ENCODE results near the gene VPS37C. TPM values are rescaled to one million over a fixed set of nuclear protein-coding genes. Genes with fewer than 3 reads are reported as not detected.

VPS37C gene
- total and polyA plus RNA-seq, 2 of the 13 experiments (the other 11 are each of a cell fraction or from before 2014, with no cell fraction given): 7.5 to 8.8 TPM

DNA sequence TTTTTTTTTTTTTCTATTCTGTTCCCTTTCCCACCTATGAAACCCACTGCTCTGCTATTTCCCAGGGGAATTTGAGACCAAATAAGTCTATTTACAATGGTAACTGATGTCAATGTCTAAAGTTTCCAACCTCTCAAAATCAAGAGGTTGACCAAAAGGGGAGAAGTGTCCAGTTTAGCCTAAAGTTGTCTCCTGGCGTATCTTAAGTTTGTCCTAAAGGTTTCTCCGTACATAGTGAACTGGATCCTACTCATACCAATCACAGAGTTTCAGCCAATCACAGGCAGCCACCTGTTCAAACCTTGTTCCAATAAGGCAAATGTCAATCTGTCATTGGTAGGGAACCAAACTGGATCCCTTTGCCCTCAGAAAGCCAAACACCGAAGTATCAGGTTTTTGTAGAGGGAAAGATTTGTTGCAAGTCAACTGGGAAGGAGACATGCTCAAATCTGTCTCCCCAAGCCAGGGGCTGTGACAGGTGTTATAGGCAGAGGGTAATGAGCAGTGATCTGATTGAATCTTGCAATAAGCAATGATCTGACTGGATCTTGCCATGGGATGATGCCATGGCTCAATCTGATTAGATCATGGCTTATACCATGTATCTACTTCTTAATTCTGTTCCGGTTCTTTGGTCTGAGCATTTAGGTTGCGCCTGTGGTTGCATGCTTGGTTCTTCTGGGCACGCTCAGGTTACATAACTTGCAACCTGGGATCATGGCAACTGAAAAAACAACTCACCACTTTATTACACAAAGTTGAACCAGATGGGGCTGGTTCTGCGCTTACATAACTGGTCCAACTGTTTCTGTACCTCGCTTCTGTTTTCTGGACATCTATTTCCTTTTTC lies 1.1 kb upstream of the VPS37C start (continued):
- TF ChIP-seq, protein P1, sequence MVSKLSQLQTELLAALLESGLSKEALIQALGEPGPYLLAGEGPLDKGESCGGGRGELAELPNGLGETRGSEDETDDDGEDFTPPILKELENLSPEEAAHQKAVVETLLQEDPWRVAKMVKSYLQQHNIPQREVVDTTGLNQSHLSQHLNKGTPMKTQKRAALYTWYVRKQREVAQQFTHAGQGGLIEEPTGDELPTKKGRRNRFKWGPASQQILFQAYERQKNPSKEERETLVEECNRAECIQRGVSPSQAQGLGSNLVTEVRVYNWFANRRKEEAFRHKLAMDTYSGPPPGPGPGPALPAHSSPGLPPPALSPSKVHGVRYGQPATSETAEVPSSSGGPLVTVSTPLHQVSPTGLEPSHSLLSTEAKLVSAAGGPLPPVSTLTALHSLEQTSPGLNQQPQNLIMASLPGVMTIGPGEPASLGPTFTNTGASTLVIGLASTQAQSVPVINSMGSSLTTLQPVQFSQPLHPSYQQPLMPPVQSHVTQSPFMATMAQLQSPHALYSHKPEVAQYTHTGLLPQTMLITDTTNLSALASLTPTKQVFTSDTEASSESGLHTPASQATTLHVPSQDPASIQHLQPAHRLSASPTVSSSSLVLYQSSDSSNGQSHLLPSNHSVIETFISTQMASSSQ (IDR thresholded peaks at IDR 0.05; ENCODE audit: low read depth): no peak
- TF ChIP-seq, protein P1 (CRISPR knock-in tag; IDR thresholded peaks at IDR 0.05; ENCODE audit: borderline replicate concordance): no peak
- TF ChIP-seq CHD4 (IDR thresholded peaks at IDR 0.05; ENCODE audit: borderline replicate concordance, low read length) (no peak), MIXL1 (CRISPR knock-in tag; IDR thresholded peaks at IDR 0.05) (0 out of 2 replicates have a peak, but pooled peaks have one; percentile 17), ZFX (CRISPR knock-in tag; IDR thresholded peaks at IDR 0.05; ENCODE audit: low read depth) (no peak), MTA3 (CRISPR knock-in tag; IDR thresholded peaks at IDR 0.05) (no peak), AGO2 (optimal IDR thresholded peaks at IDR 0.05; ENCODE audit: low read depth, low read length) (no peak), ZNF557 (CRISPR knock-in tag; IDR thresholded peaks at IDR 0.05) (no peak), TGIF2 (CRISPR knock-in tag; IDR thresholded peaks at IDR 0.05) (no peak), FOXA3 (CRISPR knock-in tag; IDR thresholded peaks at IDR 0.05) (peak; percentile 20; the same call in 1 of the 2 replicates), HDAC6 (IDR thresholded peaks at IDR 0.05; ENCODE audit: low read depth, low read length) (no peak), MYNN (CRISPR knock-in tag; IDR thresholded peaks at IDR 0.05; ENCODE audit: low read depth) (no peak), ZNF577 (CRISPR knock-in tag; IDR thresholded peaks at IDR 0.05; ENCODE audit: borderline replicate concordance, low read depth) (no peak), SMARCC2 (IDR thresholded peaks at IDR 0.05) (no peak), PCBP2 (optimal IDR thresholded peaks at IDR 0.05; ENCODE audit: low read depth, low read length, poor library complexity, severe bottlenecking) (no peak), RNF2 (conservative IDR thresholded peaks at IDR 0.05; ENCODE audit: low read depth) (no peak)
- TF ChIP-seq, protein P2, sequence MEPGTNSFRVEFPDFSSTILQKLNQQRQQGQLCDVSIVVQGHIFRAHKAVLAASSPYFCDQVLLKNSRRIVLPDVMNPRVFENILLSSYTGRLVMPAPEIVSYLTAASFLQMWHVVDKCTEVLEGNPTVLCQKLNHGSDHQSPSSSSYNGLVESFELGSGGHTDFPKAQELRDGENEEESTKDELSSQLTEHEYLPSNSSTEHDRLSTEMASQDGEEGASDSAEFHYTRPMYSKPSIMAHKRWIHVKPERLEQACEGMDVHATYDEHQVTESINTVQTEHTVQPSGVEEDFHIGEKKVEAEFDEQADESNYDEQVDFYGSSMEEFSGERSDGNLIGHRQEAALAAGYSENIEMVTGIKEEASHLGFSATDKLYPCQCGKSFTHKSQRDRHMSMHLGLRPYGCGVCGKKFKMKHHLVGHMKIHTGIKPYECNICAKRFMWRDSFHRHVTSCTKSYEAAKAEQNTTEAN (CRISPR knock-in tag; conservative IDR thresholded peaks at IDR 0.05): no peak
- TF ChIP-seq, protein P3, sequence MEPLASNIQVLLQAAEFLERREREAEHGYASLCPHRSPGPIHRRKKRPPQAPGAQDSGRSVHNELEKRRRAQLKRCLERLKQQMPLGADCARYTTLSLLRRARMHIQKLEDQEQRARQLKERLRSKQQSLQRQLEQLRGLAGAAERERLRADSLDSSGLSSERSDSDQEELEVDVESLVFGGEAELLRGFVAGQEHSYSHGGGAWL (CRISPR knock-in tag; IDR thresholded peaks at IDR 0.05): no peak
- TF ChIP-seq, protein P4, sequence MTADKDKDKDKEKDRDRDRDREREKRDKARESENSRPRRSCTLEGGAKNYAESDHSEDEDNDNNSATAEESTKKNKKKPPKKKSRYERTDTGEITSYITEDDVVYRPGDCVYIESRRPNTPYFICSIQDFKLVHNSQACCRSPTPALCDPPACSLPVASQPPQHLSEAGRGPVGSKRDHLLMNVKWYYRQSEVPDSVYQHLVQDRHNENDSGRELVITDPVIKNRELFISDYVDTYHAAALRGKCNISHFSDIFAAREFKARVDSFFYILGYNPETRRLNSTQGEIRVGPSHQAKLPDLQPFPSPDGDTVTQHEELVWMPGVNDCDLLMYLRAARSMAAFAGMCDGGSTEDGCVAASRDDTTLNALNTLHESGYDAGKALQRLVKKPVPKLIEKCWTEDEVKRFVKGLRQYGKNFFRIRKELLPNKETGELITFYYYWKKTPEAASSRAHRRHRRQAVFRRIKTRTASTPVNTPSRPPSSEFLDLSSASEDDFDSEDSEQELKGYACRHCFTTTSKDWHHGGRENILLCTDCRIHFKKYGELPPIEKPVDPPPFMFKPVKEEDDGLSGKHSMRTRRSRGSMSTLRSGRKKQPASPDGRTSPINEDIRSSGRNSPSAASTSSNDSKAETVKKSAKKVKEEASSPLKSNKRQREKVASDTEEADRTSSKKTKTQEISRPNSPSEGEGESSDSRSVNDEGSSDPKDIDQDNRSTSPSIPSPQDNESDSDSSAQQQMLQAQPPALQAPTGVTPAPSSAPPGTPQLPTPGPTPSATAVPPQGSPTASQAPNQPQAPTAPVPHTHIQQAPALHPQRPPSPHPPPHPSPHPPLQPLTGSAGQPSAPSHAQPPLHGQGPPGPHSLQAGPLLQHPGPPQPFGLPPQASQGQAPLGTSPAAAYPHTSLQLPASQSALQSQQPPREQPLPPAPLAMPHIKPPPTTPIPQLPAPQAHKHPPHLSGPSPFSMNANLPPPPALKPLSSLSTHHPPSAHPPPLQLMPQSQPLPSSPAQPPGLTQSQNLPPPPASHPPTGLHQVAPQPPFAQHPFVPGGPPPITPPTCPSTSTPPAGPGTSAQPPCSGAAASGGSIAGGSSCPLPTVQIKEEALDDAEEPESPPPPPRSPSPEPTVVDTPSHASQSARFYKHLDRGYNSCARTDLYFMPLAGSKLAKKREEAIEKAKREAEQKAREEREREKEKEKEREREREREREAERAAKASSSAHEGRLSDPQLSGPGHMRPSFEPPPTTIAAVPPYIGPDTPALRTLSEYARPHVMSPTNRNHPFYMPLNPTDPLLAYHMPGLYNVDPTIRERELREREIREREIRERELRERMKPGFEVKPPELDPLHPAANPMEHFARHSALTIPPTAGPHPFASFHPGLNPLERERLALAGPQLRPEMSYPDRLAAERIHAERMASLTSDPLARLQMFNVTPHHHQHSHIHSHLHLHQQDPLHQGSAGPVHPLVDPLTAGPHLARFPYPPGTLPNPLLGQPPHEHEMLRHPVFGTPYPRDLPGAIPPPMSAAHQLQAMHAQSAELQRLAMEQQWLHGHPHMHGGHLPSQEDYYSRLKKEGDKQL (CRISPR knock-in tag; IDR thresholded peaks at IDR 0.05; ENCODE audit: low read depth): no peak

Measured in HepG2 (cell line).